HUES6 (cell line): ENCODE results near the gene TOX4.

ENCODE experiments used
- H3K27ac ChIP-seq: 2 replicates; pipeline ENCODE4 v1.7.0; 2013; ENCODE audit warnings: low read depth, mild to moderate bottlenecking, low read length, inconsistent platforms
- H3K27me3 ChIP-seq: 2 replicates; pipeline ENCODE4 v1.6.1; 2013; ENCODE audit warnings: low read length; ENCODE audit not compliant: control insufficient read depth, insufficient read depth
- H3K36me3 ChIP-seq: 2 replicates; pipeline ENCODE4 v1.6.1; 2013; ENCODE audit warnings: low read length; ENCODE audit not compliant: control insufficient read depth, insufficient read depth
- H3K4me1 ChIP-seq: 2 replicates; pipeline ENCODE4 v1.6.1; 2013; ENCODE audit warnings: low read length; ENCODE audit not compliant: control insufficient read depth, insufficient read depth
- H3K4me3 ChIP-seq: 2 replicates; pipeline ENCODE4 v1.5.1; 2013; ENCODE audit warnings: low read depth, low read length
- H3K9ac ChIP-seq: one replicate; pipeline ENCODE4 v1.6.1; 2013; ENCODE audit warnings: mild to moderate bottlenecking, low read length
- H3K9me3 ChIP-seq: 2 replicates; pipeline ENCODE4 v1.6.1; 2013; ENCODE audit warnings: low read depth, low read length; ENCODE audit not compliant: control insufficient read depth, insufficient read depth

TOX4 gene

GRCh38 chr14:21505012-21505553 is 28.1 kb downstream of the TOX4 start:
- no peaks in the 10 kb centered on the region for H3K9me3 ChIP-seq
- H3K4me1 ChIP-seq, result peaks cover 13% of the 10 kb centered on the region; the same call in 1 of the 2 replicates
- no peak overlapping the region for H3K4me3 ChIP-seq
- no peak overlapping the region for H3K9ac ChIP-seq
- no peak overlapping the region for H3K27ac ChIP-seq
- no peaks in the 10 kb centered on the region for H3K27me3 ChIP-seq
- H3K36me3 ChIP-seq, result peaks cover 70% of the 10 kb centered on the region

- H3K27ac ChIP-seq, result no peak overlapping the region
- H3K36me3 ChIP-seq, result peaks cover 56% of the 10 kb centered on the region
- no peaks in the 10 kb centered on the region for H3K9me3 ChIP-seq
- H3K4me1 ChIP-seq, result peaks cover 14% of the 10 kb centered on the region; the same call in 1 of the 2 replicates
- H3K4me3 ChIP-seq, result no peak overlapping the region
- H3K27me3 ChIP-seq, result no peaks in the 10 kb centered on the region
- H3K9ac ChIP-seq, result no peak overlapping the region
These were observed 29.6 kb downstream of the TOX4 start for GRCh38 chr14:21506557-21506956.

DNA sequence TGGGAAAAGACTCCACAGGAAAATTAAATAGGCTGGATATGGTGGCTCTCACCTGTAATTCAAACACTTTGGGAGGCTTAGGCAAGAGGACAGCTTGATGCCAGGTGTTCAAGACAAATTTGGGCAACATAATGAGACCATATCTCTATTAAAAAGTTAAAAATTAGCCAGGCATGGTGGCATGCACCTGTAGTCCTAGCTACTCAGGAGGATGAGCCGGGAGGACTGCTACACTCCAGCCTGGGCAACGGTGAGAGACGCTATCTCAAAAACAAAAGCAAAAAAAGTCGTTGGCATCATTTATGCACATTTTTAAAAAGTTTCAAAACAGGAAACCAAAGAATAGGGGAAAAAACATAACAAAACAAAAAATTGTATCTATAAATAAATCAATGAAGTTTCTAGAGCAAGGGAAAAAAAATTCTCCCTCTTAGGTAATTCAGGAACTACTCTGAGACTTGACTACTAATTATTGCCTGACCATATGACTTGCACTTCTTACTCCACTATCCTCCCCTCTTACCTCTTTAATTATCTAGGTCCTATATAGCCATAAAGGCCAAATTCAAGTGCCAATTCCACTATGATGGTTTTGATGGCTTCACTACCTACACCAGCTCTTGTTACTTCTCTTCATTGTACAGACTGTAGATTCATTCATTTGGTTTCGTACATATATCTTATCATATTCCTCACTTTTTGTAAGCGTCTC is 32.6 kb downstream of the TOX4 start:
- Histone ChIP-seq H3K27ac (0 out of 2 replicates have a peak overlapping the region, but pooled peaks have one; percentile 71), H3K9ac (peak overlapping the region; percentile 95), H3K4me1 (peaks cover 20% of the 10 kb centered on the region), H3K4me3 (peak overlapping the region; percentile 81), H3K36me3 (peaks cover 27% of the 10 kb centered on the region), H3K9me3 (no peaks in the 10 kb centered on the region), H3K27me3 (no peaks in the 10 kb centered on the region)

GRCh38 chr14:21510735-21511657 is 34.0 kb downstream of the TOX4 start, which contains the start of gene METTL3:
TSS of gene METTL3 (minus strand) at chr14:21511340. CDS start at chr14:21511223, 117 bp downstream.
- Histone ChIP-seq H3K4me3 (peak within 1 kb of the TSS; percentile 81), H3K9ac (peak within 1 kb of the TSS; percentile 95), H3K36me3 (peaks cover 20% of the 10 kb centered on the region), H3K9me3 (no peaks in the 10 kb centered on the region), H3K27ac (peak within 1 kb of the TSS; percentile 71), H3K27me3 (no peaks in the 10 kb centered on the region), H3K4me1 (peaks cover 20% of the 10 kb centered on the region)

DNA sequence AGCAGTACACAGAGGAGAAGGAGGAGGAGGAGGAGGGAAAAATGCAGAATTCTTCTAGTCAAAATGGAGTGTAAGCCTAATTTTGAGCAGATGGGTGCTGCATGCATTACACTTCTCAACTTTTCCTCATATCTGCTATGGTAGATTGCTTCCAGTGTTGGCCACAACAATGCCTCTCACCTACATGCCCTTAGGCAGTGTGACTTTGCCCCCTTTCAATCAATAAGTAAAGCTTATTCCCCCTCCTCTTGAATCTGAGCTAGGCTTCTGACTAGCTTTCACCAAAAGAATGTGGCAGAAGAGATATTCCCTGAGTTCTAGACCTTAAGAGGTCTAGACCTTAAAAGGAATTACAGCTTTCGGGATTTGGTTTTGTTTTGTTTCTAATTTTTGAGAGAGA is 37.3 kb downstream of the TOX4 start:
- Histone ChIP-seq H3K4me3 (no peak overlapping the region), H3K4me1 (peaks cover 20% of the 10 kb centered on the region), H3K9ac (no peak overlapping the region), H3K27me3 (no peaks in the 10 kb centered on the region), H3K27ac (no peak overlapping the region), H3K36me3 (no peaks in the 10 kb centered on the region), H3K9me3 (no peaks in the 10 kb centered on the region)

DNA sequence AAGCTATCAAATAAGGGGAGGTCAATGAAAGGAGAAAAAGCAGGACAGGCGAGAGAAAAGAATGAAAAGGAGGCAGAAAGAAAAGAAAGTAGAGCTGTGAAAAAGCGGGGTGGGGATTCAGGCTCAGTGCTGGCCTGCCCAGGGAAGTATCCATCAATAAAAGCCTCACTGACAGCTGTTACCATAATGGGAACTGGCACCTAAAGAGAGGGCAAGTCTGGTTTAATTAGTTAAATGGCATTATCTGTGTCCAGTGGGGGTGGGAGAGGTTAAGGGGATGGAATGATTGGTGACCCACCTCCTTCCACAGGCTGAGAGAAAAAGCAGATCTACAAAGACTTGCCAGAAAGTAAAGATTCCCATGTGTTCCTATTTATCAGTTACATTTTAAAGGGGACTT is 41.7 kb downstream of the TOX4 start:
- Histone ChIP-seq H3K36me3 (peaks cover 36% of the 10 kb centered on the region), H3K9ac (no peak overlapping the region), H3K4me3 (no peak overlapping the region), H3K9me3 (no peaks in the 10 kb centered on the region), H3K4me1 (peaks cover 34% of the 10 kb centered on the region), H3K27ac (no peak overlapping the region), H3K27me3 (no peaks in the 10 kb centered on the region)

- H3K9me3 ChIP-seq, result no peaks in the 10 kb centered on the region
- H3K9ac ChIP-seq, result no peak overlapping the region
- H3K36me3 ChIP-seq, result peaks cover 53% of the 10 kb centered on the region
These were observed 43.8 kb downstream of the TOX4 start for GRCh38 chr14:21520767-21521166.

GRCh38 chr14:21521501-21521900 is 44.5 kb downstream of the TOX4 start:
- Histone ChIP-seq H3K36me3 (peaks cover 53% of the 10 kb centered on the region), H3K27ac (no peak overlapping the region), H3K4me1 (peaks cover 44% of the 10 kb centered on the region), H3K9me3 (no peaks in the 10 kb centered on the region), H3K9ac (no peak overlapping the region), H3K27me3 (no peaks in the 10 kb centered on the region), H3K4me3 (no peak overlapping the region)

More at GRCh38 chr14:21520767-21521166, 43.8 kb downstream of the TOX4 start:
- Histone ChIP-seq H3K27me3 (no peaks in the 10 kb centered on the region), H3K27ac (no peak overlapping the region), H3K4me3 (no peak overlapping the region), H3K4me1 (peaks cover 44% of the 10 kb centered on the region)

- H3K4me3 ChIP-seq, result peak overlapping the region; percentile 16; the same call in 1 of the 2 replicates
- no peaks in the 10 kb centered on the region for H3K9me3 ChIP-seq
- no peaks in the 10 kb centered on the region for H3K27me3 ChIP-seq
- no peak overlapping the region for H3K9ac ChIP-seq
- H3K4me1 ChIP-seq, result peaks cover 54% of the 10 kb centered on the region
- H3K27ac ChIP-seq, result no peak overlapping the region
- H3K36me3 ChIP-seq, result peaks cover 53% of the 10 kb centered on the region
These were observed 46.2 kb downstream of the TOX4 start for GRCh38 chr14:21523203-21523602.

DNA sequence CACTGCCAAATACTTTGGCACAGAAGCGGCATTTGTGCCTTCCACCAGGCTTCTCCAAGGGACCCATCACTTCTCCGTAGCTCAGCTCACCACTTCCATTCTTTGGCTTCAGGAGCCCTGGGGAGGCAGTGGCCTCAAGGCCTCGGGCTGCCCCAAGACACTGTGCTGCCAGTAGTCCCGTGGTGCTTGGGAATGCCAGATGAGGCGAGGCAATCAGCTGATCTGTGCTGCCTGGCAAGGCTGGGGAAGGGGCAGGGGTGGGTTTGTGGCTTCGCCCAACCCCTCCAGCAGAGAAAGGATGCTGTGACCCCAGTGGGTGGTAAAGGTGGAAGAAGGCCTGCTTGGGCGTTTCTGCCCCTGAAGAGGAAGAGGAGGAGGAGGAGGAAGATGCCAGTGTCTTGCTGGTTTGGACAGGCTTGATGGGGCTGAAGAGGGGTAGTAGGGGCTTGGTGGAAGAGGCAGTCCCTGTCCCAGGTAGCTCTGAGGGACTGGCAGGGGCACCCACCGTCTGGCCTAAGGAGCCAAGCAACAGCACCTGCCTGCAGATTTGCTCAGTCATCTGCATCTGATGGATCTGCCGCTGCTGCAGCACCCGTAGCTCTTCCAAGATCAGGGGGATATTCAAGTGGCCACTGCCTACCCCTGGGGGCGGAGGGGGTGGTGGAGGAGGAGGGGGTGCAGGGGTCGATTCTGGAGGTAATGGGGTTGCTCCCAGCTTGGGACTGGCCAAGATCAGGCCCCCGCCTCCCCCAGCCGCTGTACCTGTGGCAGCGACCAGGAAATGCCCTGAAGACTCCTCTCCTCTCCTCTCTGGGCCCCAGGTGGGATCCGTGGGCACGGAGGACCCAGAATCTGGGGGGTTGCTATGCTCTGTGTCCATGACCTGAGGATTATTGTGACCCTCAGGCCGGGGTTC is 47.8 kb downstream of the TOX4 start:
- peaks cover 60% of the 10 kb centered on the region for H3K4me1 ChIP-seq
- H3K36me3 ChIP-seq, result peaks cover 53% of the 10 kb centered on the region
- H3K27me3 ChIP-seq, result no peaks in the 10 kb centered on the region
- peak overlapping the region; percentile 82 for H3K4me3 ChIP-seq
- H3K27ac ChIP-seq, result peak overlapping the region; percentile 87
- peak overlapping the region; percentile 84 for H3K9ac ChIP-seq
- H3K9me3 ChIP-seq, result no peaks in the 10 kb centered on the region
